Smooth muscle cell of the pulmonary artery (primary cell): Measurements from ENCODE around the gene TFG. TPM values are rescaled to one million over a fixed set of nuclear protein-coding genes. Genes with fewer than 3 reads are reported as not detected.

ENCODE experiments used
- total RNA-seq: library from RNA; depleted of rRNA; stranded (reverse); fragments of >200 nt; gene quantifications from 2 replicates; pipeline ENCODE4 v1.2.3, GENCODE V29; 2014

Gene TFG
- 69.6 and 82.4 TPM in 2 replicates for total RNA-seq

GRCh38 chr3:100708989-100709841 is at the start of gene TFG:
TSS of gene TFG (plus strand) at chr3:100709494. CDS start at chr3:100713686, 4,192 bp downstream.

Other genes starting within 250 kb of the TFG start
- 92.2 and 160 TPM in 2 replicates for gene TMEM45A, start 216.9 kb upstream of the TFG start, total RNA-seq
- 0.07 TPM in 1 of 2 replicates, not detected in the other for gene ADGRG7, start 99.9 kb upstream of the TFG start, total RNA-seq